Measurements from ENCODE around the gene NCKAP5.
"Not testable (repeated sequence)": the region's sequence is repeated elsewhere in the genome, so short reads cannot be mapped to it uniquely, and the experiment has no call there.

NCKAP5 gene

GRCh38 chr2:132813422-132813821, 754.8 kb downstream of the NCKAP5 start:
- Mint-ChIP-seq H3K27me3 (no peaks in the 10 kb centered on the region), H3K9me3 (peaks cover 22% of the 10 kb centered on the region), H3K4me1 (ENCODE audit: low read depth) (no peaks in the 10 kb centered on the region), H3K27ac (no peak overlapping the region), H3K36me3 (ENCODE audit: low read depth) (no peaks in the 10 kb centered on the region), H3K4me3 (no peak overlapping the region)
- intact Hi-C loops (cut with micrococcal nuclease), result no loop called here

- peaks cover 42% of the 10 kb centered on the region for H3K9me3 Mint-ChIP-seq
- intact Hi-C loops (cut with micrococcal nuclease), result no loop called here
- no peaks in the 10 kb centered on the region for H3K4me1 Mint-ChIP-seq (ENCODE audit: low read depth)
Measured at GRCh38 chr2:132811148-132811915, 756.9 kb downstream of the NCKAP5 start.

GRCh38 chr2:132809962-132810361, 758.3 kb downstream of the NCKAP5 start:
- H3K4me1 Mint-ChIP-seq (ENCODE audit: low read depth); H3K36me3 Mint-ChIP-seq (ENCODE audit: low read depth); H3K27ac Mint-ChIP-seq; H3K4me3 Mint-ChIP-seq; intact Hi-C loops (cut with micrococcal nuclease); H3K27me3 Mint-ChIP-seq: not testable (repeated sequence)
- H3K9me3 Mint-ChIP-seq, result peaks cover 48% of the 10 kb centered on the region

More at GRCh38 chr2:132811148-132811915, 756.9 kb downstream of the NCKAP5 start:
- H3K27me3 Mint-ChIP-seq, result no peaks in the 10 kb centered on the region
- no peak overlapping the region for H3K27ac Mint-ChIP-seq
- H3K36me3 Mint-ChIP-seq (ENCODE audit: low read depth), result no peaks in the 10 kb centered on the region
- no peak overlapping the region for H3K4me3 Mint-ChIP-seq

- H3K27me3 Mint-ChIP-seq, result no peaks in the 10 kb centered on the region
- intact Hi-C loops (cut with micrococcal nuclease), result no loop called here
- H3K4me1 Mint-ChIP-seq (ENCODE audit: low read depth), result peaks cover 13% of the 10 kb centered on the region
- no peak overlapping the region for H3K4me3 Mint-ChIP-seq
- H3K27ac Mint-ChIP-seq, result no peak overlapping the region
- H3K36me3 Mint-ChIP-seq (ENCODE audit: low read depth), result no peaks in the 10 kb centered on the region
- H3K9me3 Mint-ChIP-seq, result peaks cover 32% of the 10 kb centered on the region
Measured at GRCh38 chr2:132804051-132804450, 764.2 kb downstream of the NCKAP5 start.

GRCh38 chr2:132798341-132798740, 769.9 kb downstream of the NCKAP5 start:
- no peaks in the 10 kb centered on the region for H3K9me3 Mint-ChIP-seq
- H3K4me1 Mint-ChIP-seq (ENCODE audit: low read depth), result no peaks in the 10 kb centered on the region
- no peak overlapping the region for H3K27ac Mint-ChIP-seq
- intact Hi-C loops (cut with micrococcal nuclease), result no loop called here
- H3K4me3 Mint-ChIP-seq, result no peak overlapping the region
- H3K36me3 Mint-ChIP-seq (ENCODE audit: low read depth), result no peaks in the 10 kb centered on the region
- H3K27me3 Mint-ChIP-seq, result no peaks in the 10 kb centered on the region

- H3K4me1 Mint-ChIP-seq (ENCODE audit: low read depth), result no peaks in the 10 kb centered on the region
- no peak overlapping the region for H3K27ac Mint-ChIP-seq
- no peaks in the 10 kb centered on the region for H3K36me3 Mint-ChIP-seq (ENCODE audit: low read depth)
- no peaks in the 10 kb centered on the region for H3K27me3 Mint-ChIP-seq
- no peak overlapping the region for H3K4me3 Mint-ChIP-seq
- no peaks in the 10 kb centered on the region for H3K9me3 Mint-ChIP-seq
- intact Hi-C loops (cut with micrococcal nuclease), result no loop called here
Measured at GRCh38 chr2:132797556-132797955, 770.7 kb downstream of the NCKAP5 start.

GRCh38 chr2:132797071-132797470, 771.2 kb downstream of the NCKAP5 start:
- Mint-ChIP-seq H3K27me3 (no peaks in the 10 kb centered on the region), H3K4me3 (no peak overlapping the region), H3K36me3 (ENCODE audit: low read depth) (no peaks in the 10 kb centered on the region), H3K27ac (no peak overlapping the region), H3K9me3 (no peaks in the 10 kb centered on the region), H3K4me1 (ENCODE audit: low read depth) (no peaks in the 10 kb centered on the region)
- intact Hi-C loops (cut with micrococcal nuclease), result no loop called here

GRCh38 chr2:132795220-132795619, 773.0 kb downstream of the NCKAP5 start:
- H3K27ac Mint-ChIP-seq, result no peak overlapping the region
- intact Hi-C loops (cut with micrococcal nuclease), result no loop called here
- no peaks in the 10 kb centered on the region for H3K4me1 Mint-ChIP-seq (ENCODE audit: low read depth)
- H3K27me3 Mint-ChIP-seq, result no peaks in the 10 kb centered on the region
- no peak overlapping the region for H3K4me3 Mint-ChIP-seq
- H3K9me3 Mint-ChIP-seq, result no peaks in the 10 kb centered on the region
- no peaks in the 10 kb centered on the region for H3K36me3 Mint-ChIP-seq (ENCODE audit: low read depth)

- Mint-ChIP-seq H3K4me1 (ENCODE audit: low read depth) (no peaks in the 10 kb centered on the region), H3K36me3 (ENCODE audit: low read depth) (no peaks in the 10 kb centered on the region), H3K27ac (no peak overlapping the region), H3K27me3 (no peaks in the 10 kb centered on the region), H3K4me3 (no peak overlapping the region), H3K9me3 (no peaks in the 10 kb centered on the region)
- intact Hi-C loops (cut with micrococcal nuclease), result no loop called here
Measured at GRCh38 chr2:132793532-132793931, 774.7 kb downstream of the NCKAP5 start.

GRCh38 chr2:132790207-132790785, 778.0 kb downstream of the NCKAP5 start:
- H3K27me3 Mint-ChIP-seq, result no peaks in the 10 kb centered on the region
- no peaks in the 10 kb centered on the region for H3K36me3 Mint-ChIP-seq (ENCODE audit: low read depth)
- no peak overlapping the region for H3K27ac Mint-ChIP-seq
- H3K4me1 Mint-ChIP-seq (ENCODE audit: low read depth), result no peaks in the 10 kb centered on the region
- intact Hi-C loops (cut with micrococcal nuclease), result no loop called here
- H3K4me3 Mint-ChIP-seq, result no peak overlapping the region
- no peaks in the 10 kb centered on the region for H3K9me3 Mint-ChIP-seq

- Mint-ChIP-seq H3K27ac (no peak overlapping the region), H3K27me3 (no peaks in the 10 kb centered on the region), H3K9me3 (no peaks in the 10 kb centered on the region), H3K4me3 (no peak overlapping the region), H3K36me3 (ENCODE audit: low read depth) (no peaks in the 10 kb centered on the region), H3K4me1 (ENCODE audit: low read depth) (no peaks in the 10 kb centered on the region)
- intact Hi-C loops (cut with micrococcal nuclease), result no loop called here
Measured at GRCh38 chr2:132789066-132789465, 779.2 kb downstream of the NCKAP5 start.

- no peaks in the 10 kb centered on the region for H3K27me3 Mint-ChIP-seq
- no peaks in the 10 kb centered on the region for H3K4me1 Mint-ChIP-seq (ENCODE audit: low read depth)
- no peak overlapping the region for H3K27ac Mint-ChIP-seq
- no peaks in the 10 kb centered on the region for H3K36me3 Mint-ChIP-seq (ENCODE audit: low read depth)
- H3K9me3 Mint-ChIP-seq, result no peaks in the 10 kb centered on the region
- no peak overlapping the region for H3K4me3 Mint-ChIP-seq
- intact Hi-C loops (cut with micrococcal nuclease), result no loop called here
Measured at GRCh38 chr2:132788310-132788838, 779.9 kb downstream of the NCKAP5 start.

GRCh38 chr2:132783883-132784282, 784.4 kb downstream of the NCKAP5 start:
- Mint-ChIP-seq H3K9me3 (no peaks in the 10 kb centered on the region), H3K27me3 (no peaks in the 10 kb centered on the region), H3K4me3 (no peak overlapping the region), H3K4me1 (ENCODE audit: low read depth) (no peaks in the 10 kb centered on the region), H3K27ac (no peak overlapping the region), H3K36me3 (ENCODE audit: low read depth) (no peaks in the 10 kb centered on the region)
- intact Hi-C loops (cut with micrococcal nuclease), result no loop called here

- Mint-ChIP-seq H3K9me3 (no peaks in the 10 kb centered on the region), H3K36me3 (ENCODE audit: low read depth) (no peaks in the 10 kb centered on the region), H3K27me3 (no peaks in the 10 kb centered on the region), H3K4me1 (ENCODE audit: low read depth) (no peaks in the 10 kb centered on the region), H3K27ac (no peak overlapping the region), H3K4me3 (no peak overlapping the region)
- intact Hi-C loops (cut with micrococcal nuclease), result no loop called here
Measured at GRCh38 chr2:132782176-132782783, 786.0 kb downstream of the NCKAP5 start.

All from dendritic cell treated with granulocyte-macrophage colony-stimulating factor and Interleukin-4, amounts not matched to agents 40 ng/mL and 50 ng/mL, for 4 days (primary cell).